ENCODE measurements around the gene FNDC3B.

DNA sequence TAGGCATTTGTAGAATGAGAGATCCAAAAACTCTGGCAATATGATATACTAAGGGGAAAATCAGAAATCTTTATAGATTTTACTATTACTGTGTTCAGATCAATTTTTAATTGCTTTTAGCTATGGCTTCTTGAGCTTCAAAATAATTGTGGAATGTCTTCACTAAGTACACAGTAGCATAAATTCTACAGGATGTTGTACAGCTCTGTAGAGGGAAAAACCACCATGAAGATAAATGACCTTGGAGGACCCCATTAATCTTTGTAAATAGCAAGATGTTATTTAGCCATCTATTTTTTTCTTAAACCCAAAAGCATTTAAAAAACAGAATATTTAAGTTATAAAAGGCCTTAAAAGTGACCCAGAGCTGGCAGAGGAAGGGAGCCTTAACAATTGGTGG lies 43.9 kb upstream of the FNDC3B start:
- TF ChIP-seq, protein P1, sequence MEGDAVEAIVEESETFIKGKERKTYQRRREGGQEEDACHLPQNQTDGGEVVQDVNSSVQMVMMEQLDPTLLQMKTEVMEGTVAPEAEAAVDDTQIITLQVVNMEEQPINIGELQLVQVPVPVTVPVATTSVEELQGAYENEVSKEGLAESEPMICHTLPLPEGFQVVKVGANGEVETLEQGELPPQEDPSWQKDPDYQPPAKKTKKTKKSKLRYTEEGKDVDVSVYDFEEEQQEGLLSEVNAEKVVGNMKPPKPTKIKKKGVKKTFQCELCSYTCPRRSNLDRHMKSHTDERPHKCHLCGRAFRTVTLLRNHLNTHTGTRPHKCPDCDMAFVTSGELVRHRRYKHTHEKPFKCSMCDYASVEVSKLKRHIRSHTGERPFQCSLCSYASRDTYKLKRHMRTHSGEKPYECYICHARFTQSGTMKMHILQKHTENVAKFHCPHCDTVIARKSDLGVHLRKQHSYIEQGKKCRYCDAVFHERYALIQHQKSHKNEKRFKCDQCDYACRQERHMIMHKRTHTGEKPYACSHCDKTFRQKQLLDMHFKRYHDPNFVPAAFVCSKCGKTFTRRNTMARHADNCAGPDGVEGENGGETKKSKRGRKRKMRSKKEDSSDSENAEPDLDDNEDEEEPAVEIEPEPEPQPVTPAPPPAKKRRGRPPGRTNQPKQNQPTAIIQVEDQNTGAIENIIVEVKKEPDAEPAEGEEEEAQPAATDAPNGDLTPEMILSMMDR (IDR thresholded peaks at IDR 0.05 in 8 of 11, conservative IDR thresholded peaks at IDR 0.05 in 3 of 11): no peak
- no peak for TF ChIP-seq POLR2AphosphoS5 (IDR thresholded peaks at IDR 0.05)
